Peyer's patch (tissue), 4 donors: ENCODE results near the gene TTBK2. TPM values are rescaled to one million over a fixed set of nuclear protein-coding genes. Genes with fewer than 3 reads are reported as not detected.

ENCODE experiments used
- DNase-seq, 3 donors: peaks; one replicate each; pipeline ENCODE4 v3.0.0-alpha.2; 2017 to 2019
- H3K27ac ChIP-seq, 4 donors: fragments of 200-600 bp; sonication (generic); one replicate each; pipeline ENCODE4 v1.5.1; 2016 to 2019
- H3K27me3 ChIP-seq, 2 donors: fragments of 200-600 bp; sonication (generic); one replicate each; pipeline ENCODE4 v1.5.1; 2019
- H3K36me3 ChIP-seq, 3 donors: fragments of 200-600 bp; sonication (generic); one replicate each; pipeline ENCODE4 v1.5.1; 2016 to 2019
- H3K4me1 ChIP-seq, 4 donors: fragments of 200-600 bp; sonication (generic); one replicate each; pipeline ENCODE4 v1.5.1; 2016 to 2019
- H3K4me3 ChIP-seq, 4 donors: fragments of 200-600 bp; sonication (generic); 1 replicate in 3 of 4; 2 replicates in 1 of 4; pipeline ENCODE4 v1.5.1; 2016 to 2019; ENCODE audit warnings: mild to moderate bottlenecking in 1 of 4
- H3K9me3 ChIP-seq, 4 donors: fragments of 200-600 bp; sonication (generic); one replicate each; pipeline ENCODE4 v1.5.1; 2016 to 2019; ENCODE audit warnings: mild to moderate bottlenecking in 1 of 4
- POLR2A ChIP-seq, 2 donors: fragments of 450-650 bp; IDR thresholded peaks; one replicate each; pipeline ENCODE4 v1.5.1; 2017; ENCODE audit warnings: antibody characterized with exemption in 2 of 2, mild to moderate bottlenecking in 2 of 2, moderate library complexity in 2 of 2
- total RNA-seq, 4 donors: library from RNA; depleted of rRNA; stranded (reverse); fragments of >200 nt; gene quantifications; one replicate each; pipeline ENCODE4 v1.1.0, GENCODE V29; 2016
- TF ChIP-seq, protein P1 (sequence below), 6 experiments: fragments of 450-650 bp in 4 of 6; fragments of 200-600 bp in 2 of 6; sonication (generic) in 1 of 6; IDR thresholded peaks; one replicate each; pipeline ENCODE4 v1.5.1; 2017 to 2019; ENCODE audit warnings: antibody characterized with exemption in 6 of 6, mild to moderate bottlenecking in 3 of 6, moderate library complexity in 1 of 6

Gene TTBK2
- total RNA-seq, 4 donors from 2014 or later, result 4.7 to 21.5 (median 13.3) TPM

DNA sequence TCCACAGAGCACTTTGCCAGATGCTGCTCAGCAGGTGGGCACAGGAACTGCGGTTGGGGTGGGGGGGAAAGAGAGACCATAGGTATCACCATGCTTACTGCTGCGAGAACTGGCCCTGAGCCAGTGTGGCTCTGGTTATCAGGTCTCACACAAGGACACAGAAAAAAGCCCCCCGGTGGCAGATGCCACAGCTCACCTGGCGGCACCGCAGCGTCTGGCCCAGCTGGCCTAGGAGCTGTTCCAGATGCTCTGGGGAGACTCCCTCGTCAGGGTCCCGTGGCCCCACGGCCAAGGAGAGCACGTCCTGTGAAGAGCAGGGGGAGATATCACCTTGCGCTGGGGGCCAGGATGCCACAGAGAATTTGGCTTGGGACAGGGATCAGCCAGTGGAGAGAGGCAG, 194.5 kb downstream of the TTBK2 start:
- Histone ChIP-seq H3K4me3 (no peak overlapping the region), H3K4me1 (no peaks in the 10 kb centered on the region), H3K36me3 (peaks cover 0 to 93% (median 0%) of the 10 kb centered on the region in 3 donors), H3K27me3 (no peaks in the 10 kb centered on the region), H3K9me3 (no peaks in the 10 kb centered on the region), H3K27ac (no peak overlapping the region)
- DNase-seq, result no peak
- no peak for TF ChIP-seq POLR2A (IDR thresholded peaks at IDR 0.05)
- TF ChIP-seq, protein P1, sequence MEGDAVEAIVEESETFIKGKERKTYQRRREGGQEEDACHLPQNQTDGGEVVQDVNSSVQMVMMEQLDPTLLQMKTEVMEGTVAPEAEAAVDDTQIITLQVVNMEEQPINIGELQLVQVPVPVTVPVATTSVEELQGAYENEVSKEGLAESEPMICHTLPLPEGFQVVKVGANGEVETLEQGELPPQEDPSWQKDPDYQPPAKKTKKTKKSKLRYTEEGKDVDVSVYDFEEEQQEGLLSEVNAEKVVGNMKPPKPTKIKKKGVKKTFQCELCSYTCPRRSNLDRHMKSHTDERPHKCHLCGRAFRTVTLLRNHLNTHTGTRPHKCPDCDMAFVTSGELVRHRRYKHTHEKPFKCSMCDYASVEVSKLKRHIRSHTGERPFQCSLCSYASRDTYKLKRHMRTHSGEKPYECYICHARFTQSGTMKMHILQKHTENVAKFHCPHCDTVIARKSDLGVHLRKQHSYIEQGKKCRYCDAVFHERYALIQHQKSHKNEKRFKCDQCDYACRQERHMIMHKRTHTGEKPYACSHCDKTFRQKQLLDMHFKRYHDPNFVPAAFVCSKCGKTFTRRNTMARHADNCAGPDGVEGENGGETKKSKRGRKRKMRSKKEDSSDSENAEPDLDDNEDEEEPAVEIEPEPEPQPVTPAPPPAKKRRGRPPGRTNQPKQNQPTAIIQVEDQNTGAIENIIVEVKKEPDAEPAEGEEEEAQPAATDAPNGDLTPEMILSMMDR (IDR thresholded peaks at IDR 0.05), result no peak

DNA sequence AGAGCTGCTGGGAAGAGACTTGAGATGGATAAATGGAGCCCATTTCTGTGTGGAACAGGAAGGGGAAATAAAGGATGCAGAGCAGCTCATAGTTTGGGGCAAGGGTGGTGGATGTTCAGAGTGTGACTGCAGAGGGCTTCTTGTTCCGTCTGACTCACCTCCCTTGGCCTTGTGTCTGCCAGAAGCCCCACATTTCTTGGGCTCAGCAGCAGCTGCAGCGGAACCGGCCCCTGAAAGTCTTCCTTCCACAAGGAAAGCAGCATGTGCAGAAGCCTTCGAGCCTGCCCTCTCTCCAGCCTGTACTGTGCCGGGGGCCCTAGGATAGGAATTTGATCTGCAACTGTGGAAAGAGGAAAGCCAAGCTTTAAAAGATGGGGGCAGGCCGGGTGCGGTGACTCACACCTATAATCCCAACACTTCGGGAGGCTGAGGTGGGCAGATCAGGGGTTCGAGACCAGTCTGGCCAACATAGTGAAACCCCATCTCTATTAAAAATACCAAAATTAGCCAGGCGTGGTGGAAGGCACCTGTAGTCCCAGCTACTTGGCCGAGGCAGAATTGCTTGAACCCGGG, 195.2 kb downstream of the TTBK2 start:
- no peaks in the 10 kb centered on the region for H3K27me3 ChIP-seq
- H3K4me3 ChIP-seq, result no peak overlapping the region
- no peaks in the 10 kb centered on the region for H3K9me3 ChIP-seq
- no peaks in the 10 kb centered on the region for H3K4me1 ChIP-seq
- DNase-seq, result no peak
- peaks cover 0 to 89% (median 0%) of the 10 kb centered on the region in 3 donors for H3K36me3 ChIP-seq
- TF ChIP-seq, protein P1 (IDR thresholded peaks at IDR 0.05), result no peak
- TF ChIP-seq POLR2A (IDR thresholded peaks at IDR 0.05), result no peak
- no peak overlapping the region for H3K27ac ChIP-seq

DNA sequence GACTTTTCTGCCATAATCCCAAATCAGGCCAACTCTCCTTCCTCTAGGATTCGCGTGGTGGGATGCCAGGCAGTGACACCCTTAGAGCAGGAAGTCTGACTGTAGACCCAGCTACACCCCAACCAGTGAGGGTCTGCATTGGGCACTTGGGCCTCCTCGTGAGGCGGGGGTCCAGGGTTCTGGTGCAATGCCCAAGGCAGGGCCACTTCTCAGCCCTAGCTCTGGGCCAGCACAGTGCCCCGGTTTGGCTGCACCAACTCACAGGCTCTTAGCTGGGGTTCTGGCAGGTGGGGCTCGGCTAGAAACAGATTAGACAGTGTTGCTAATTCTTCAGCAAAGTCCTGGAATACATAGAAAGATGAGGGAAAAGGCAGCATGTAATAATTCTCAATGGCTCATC, 196.3 kb downstream of the TTBK2 start:
- TF ChIP-seq, protein P1 (IDR thresholded peaks at IDR 0.05), result no peak
- no peak overlapping the region for H3K27ac ChIP-seq
- no peak for DNase-seq
- H3K36me3 ChIP-seq, result peaks cover 0 to 89% (median 0%) of the 10 kb centered on the region in 3 donors
- H3K4me1 ChIP-seq, result no peaks in the 10 kb centered on the region
- H3K4me3 ChIP-seq, result no peak overlapping the region
- no peaks in the 10 kb centered on the region for H3K9me3 ChIP-seq
- no peaks in the 10 kb centered on the region for H3K27me3 ChIP-seq

DNA sequence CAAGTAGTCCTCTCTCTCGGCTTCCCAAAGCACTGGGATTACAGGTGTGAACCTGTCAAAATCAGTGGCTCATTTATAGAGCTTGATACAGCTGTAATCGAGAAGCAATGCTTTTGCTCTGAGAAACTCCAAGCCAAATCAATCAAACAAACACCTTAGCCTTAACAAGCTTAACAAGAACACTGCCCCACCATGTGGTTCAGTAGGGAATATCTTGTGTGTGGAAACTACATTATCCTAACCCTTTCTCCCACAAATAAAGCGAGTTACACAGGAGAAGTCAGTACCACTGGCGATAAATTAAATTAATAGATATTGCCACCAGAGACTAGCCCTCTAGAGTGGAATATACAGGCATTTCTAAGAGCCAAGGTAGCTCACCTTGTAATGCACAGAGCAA, 197.5 kb downstream of the TTBK2 start:
- Histone ChIP-seq H3K36me3 (peaks cover 0 to 87% (median 0%) of the 10 kb centered on the region in 3 donors), H3K4me1 (no peaks in the 10 kb centered on the region), H3K9me3 (no peaks in the 10 kb centered on the region), H3K27me3 (no peaks in the 10 kb centered on the region), H3K27ac (no peak overlapping the region), H3K4me3 (no peak overlapping the region)
- TF ChIP-seq, protein P1 (IDR thresholded peaks at IDR 0.05), result no peak
- no peak for TF ChIP-seq POLR2A (IDR thresholded peaks at IDR 0.05)
- DNase-seq, result no peak

DNA sequence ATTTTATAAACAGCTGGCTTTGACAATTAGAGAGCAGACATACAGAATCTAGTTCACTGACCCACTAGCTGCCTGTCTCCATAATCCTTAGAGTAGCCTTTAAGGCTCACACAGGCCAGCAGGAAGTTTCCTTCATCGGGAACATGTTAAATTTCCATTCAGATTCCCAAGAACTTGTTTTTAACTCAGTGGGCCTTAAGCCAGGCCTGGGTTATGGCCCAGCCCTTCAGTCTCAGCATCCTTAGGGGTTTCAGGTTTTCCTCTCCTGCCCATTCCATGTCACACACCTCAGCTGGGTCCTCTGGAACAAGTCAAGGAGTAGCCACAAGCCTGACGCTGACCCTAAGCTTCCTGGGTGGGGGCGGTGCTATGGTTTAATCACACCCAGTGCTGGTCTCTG, 198.7 kb downstream of the TTBK2 start:
- Histone ChIP-seq H3K4me1 (no peaks in the 10 kb centered on the region), H3K27me3 (no peaks in the 10 kb centered on the region), H3K36me3 (peaks cover 0 to 78% (median 0%) of the 10 kb centered on the region in 3 donors), H3K27ac (no peak overlapping the region), H3K9me3 (no peaks in the 10 kb centered on the region), H3K4me3 (no peak overlapping the region)
- TF ChIP-seq, protein P1 (IDR thresholded peaks at IDR 0.05), result no peak
- no peak for TF ChIP-seq POLR2A (IDR thresholded peaks at IDR 0.05)
- DNase-seq, result no peak

DNA sequence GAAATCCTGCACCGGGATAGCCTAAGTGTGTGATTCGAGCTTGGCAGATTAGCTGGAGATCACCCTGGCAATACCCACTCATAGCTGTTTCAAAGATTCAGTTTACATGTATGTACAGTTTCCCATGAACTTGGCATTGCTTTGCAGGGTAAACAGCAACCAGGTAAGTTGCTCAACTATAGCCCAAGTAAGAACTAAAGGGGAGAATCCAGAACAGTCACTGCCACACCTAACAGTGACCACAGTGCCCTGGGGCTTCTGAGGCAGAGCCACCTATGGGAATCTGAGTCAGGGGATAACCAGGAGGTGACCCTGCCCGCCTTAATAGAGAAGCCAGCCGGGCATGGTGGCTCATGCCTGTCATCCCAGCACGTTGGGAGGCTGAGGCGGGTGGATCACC, 199.6 kb downstream of the TTBK2 start:
- DNase-seq, result no peak
- no peaks in the 10 kb centered on the region for H3K9me3 ChIP-seq
- no peak overlapping the region for H3K27ac ChIP-seq
- no peak for TF ChIP-seq POLR2A (IDR thresholded peaks at IDR 0.05)
- TF ChIP-seq, protein P1 (IDR thresholded peaks at IDR 0.05), result no peak
- no peaks in the 10 kb centered on the region for H3K27me3 ChIP-seq
- peaks cover 0 to 69% (median 0%) of the 10 kb centered on the region in 3 donors for H3K36me3 ChIP-seq
- H3K4me1 ChIP-seq, result no peaks in the 10 kb centered on the region
- no peak overlapping the region for H3K4me3 ChIP-seq
